Measurements from ENCODE around the gene KREMEN2.

The KREMEN2 gene

DNA sequence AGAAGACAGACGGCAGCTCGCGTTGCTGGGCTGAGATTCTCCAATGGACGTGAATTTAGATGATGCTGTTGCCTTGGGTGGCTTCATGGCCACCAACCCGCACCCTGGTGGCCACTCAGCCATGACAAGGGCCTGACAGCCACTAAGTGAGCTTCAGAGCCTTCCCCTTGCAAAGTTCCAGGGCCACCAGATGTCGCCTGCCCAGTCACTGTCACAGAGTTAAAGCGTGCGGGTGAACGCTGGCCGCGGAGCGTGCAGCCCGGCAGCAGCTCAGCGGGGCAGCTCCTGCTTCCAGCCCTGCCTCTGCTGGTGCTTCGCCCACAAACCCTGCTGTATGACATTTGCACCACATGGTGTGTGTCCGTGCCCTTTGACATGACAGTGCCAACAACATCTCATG is 13.3 kb upstream of the KREMEN2 start:
- no peak overlapping the region for H3K9ac ChIP-seq (ENCODE audit: low read depth, low read length, poor library complexity, severe bottlenecking)
- H3K79me2 ChIP-seq (ENCODE audit: insufficient read depth, low read length) = no peaks in the 10 kb centered on the region
- H3K4me3 ChIP-seq (ENCODE audit: low read length, poor library complexity, severe bottlenecking) = no peak overlapping the region
- no peaks in the 10 kb centered on the region for H3K27me3 ChIP-seq (ENCODE audit: insufficient read depth, low read length, poor library complexity, severe bottlenecking)
- no peak overlapping the region for H2AFZ ChIP-seq (ENCODE audit: low read length)
- TF ChIP-seq EZH2phosphoT487 (IDR thresholded peaks at IDR 0.05; ENCODE audit: borderline replicate concordance) = no peak
- TF ChIP-seq, protein P1, sequence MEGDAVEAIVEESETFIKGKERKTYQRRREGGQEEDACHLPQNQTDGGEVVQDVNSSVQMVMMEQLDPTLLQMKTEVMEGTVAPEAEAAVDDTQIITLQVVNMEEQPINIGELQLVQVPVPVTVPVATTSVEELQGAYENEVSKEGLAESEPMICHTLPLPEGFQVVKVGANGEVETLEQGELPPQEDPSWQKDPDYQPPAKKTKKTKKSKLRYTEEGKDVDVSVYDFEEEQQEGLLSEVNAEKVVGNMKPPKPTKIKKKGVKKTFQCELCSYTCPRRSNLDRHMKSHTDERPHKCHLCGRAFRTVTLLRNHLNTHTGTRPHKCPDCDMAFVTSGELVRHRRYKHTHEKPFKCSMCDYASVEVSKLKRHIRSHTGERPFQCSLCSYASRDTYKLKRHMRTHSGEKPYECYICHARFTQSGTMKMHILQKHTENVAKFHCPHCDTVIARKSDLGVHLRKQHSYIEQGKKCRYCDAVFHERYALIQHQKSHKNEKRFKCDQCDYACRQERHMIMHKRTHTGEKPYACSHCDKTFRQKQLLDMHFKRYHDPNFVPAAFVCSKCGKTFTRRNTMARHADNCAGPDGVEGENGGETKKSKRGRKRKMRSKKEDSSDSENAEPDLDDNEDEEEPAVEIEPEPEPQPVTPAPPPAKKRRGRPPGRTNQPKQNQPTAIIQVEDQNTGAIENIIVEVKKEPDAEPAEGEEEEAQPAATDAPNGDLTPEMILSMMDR (conservative IDR thresholded peaks at IDR 0.05; ENCODE audit: low read length) = no peak
- H3K4me2 ChIP-seq (ENCODE audit: low read depth, low read length, poor library complexity, severe bottlenecking) = no peak overlapping the region
- H3K36me3 ChIP-seq (ENCODE audit: insufficient read depth, low read length) = no peaks in the 10 kb centered on the region
- H4K20me1 ChIP-seq (ENCODE audit: insufficient read depth, low read length, poor library complexity, severe bottlenecking) = no peaks in the 10 kb centered on the region
- no peaks in the 10 kb centered on the region for H3F3A ChIP-seq (ENCODE audit: low read depth)
- no peaks in the 10 kb centered on the region for H3K9me2 ChIP-seq (replicated peaks; ENCODE audit: low read depth, low read length)
- H3K9me3 ChIP-seq (ENCODE audit: insufficient read depth, low read depth, low read length) = no peaks in the 10 kb centered on the region
- H3K4me1 ChIP-seq (ENCODE audit: insufficient read depth, low read length, poor library complexity, severe bottlenecking) = no peaks in the 10 kb centered on the region

DNA sequence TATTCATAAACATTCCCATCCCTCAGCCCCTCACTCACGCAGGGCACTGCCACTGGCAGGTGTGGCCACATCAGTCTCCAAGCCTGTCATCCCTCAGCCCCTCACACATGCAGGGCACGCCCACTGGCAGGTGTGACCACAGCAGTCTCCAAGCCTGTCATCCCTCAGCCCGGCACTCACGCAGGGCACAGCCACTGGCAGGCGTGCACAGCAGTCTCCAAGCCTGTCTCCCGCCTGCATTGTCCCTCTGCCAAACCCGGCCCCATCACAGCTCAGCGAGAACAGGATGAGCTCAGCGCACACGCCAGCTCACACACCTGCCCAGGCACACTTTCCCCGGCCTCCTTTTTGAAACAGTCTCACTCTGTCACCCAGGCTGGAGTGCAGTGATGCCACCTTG is 11.4 kb upstream of the KREMEN2 start:
- Histone ChIP-seq H3F3A (ENCODE audit: low read depth) (no peaks in the 10 kb centered on the region), H3K4me3 (ENCODE audit: low read length, poor library complexity, severe bottlenecking) (no peak overlapping the region), H3K36me3 (ENCODE audit: insufficient read depth, low read length) (no peaks in the 10 kb centered on the region), H3K4me2 (ENCODE audit: low read depth, low read length, poor library complexity, severe bottlenecking) (no peak overlapping the region), H3K9me3 (ENCODE audit: insufficient read depth, low read depth, low read length) (no peaks in the 10 kb centered on the region), H2AFZ (ENCODE audit: low read length) (no peak overlapping the region), H3K79me2 (ENCODE audit: insufficient read depth, low read length) (no peaks in the 10 kb centered on the region), H3K4me1 (ENCODE audit: insufficient read depth, low read length, poor library complexity, severe bottlenecking) (peaks cover 4% of the 10 kb centered on the region), H3K9ac (ENCODE audit: low read depth, low read length, poor library complexity, severe bottlenecking) (no peak overlapping the region), H4K20me1 (ENCODE audit: insufficient read depth, low read length, poor library complexity, severe bottlenecking) (no peaks in the 10 kb centered on the region), H3K27me3 (ENCODE audit: insufficient read depth, low read length, poor library complexity, severe bottlenecking) (no peaks in the 10 kb centered on the region), H3K9me2 (replicated peaks; ENCODE audit: low read depth, low read length) (no peaks in the 10 kb centered on the region)
- no peak for TF ChIP-seq EZH2phosphoT487 (IDR thresholded peaks at IDR 0.05; ENCODE audit: borderline replicate concordance)
- TF ChIP-seq, protein P1 (conservative IDR thresholded peaks at IDR 0.05; ENCODE audit: low read length) = no peak

DNA sequence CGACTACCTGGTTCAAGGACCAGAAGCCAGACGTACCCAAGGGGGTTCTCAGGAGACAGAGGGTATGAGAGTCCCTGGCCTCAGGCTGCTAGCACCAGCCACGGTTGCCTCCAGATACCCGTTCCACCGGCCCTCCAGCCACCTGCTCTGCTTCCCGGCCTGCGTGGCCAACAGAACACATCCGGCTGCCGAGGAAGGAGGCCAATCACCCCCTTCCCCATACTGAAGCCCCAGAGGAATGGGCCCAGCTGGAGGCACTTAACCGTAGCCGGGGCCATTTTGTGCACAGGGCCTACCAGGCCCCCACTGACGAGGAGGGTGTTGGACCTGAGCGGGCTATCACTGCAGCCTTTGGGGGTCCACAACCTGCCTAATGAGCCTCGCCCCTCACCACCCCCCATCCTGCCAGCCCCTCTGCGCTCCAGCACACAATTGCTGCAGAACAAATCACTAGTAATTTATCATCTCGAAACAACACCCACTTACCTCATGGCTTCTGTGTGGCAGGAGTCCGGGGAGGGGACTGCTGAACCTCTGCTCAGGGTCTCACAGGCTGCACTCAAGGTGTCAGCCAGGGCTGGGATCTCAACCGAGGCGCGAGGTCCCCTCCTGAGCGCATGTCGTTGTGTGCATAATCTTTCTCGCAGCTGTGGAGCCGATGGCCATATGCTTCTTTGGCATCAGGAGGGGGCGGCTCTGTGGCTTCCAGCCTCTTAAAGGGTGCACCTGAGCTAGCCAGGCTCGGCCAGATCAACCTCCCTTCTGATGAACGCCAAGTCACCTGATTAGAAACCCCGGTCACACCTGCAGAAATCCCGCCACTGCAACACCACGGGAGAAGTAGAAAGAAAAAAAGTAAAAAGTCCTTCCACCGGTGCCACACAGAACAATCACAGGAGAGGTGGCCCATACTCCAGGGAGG is 10.1 kb upstream of the KREMEN2 start:
- no peaks in the 10 kb centered on the region for H3K36me3 ChIP-seq (ENCODE audit: insufficient read depth, low read length)
- H3K9ac ChIP-seq (ENCODE audit: low read depth, low read length, poor library complexity, severe bottlenecking) = no peak overlapping the region
- no peaks in the 10 kb centered on the region for H3K79me2 ChIP-seq (ENCODE audit: insufficient read depth, low read length)
- no peak overlapping the region for H3K4me2 ChIP-seq (ENCODE audit: low read depth, low read length, poor library complexity, severe bottlenecking)
- no peak for TF ChIP-seq EZH2phosphoT487 (IDR thresholded peaks at IDR 0.05; ENCODE audit: borderline replicate concordance)
- TF ChIP-seq, protein P1 (conservative IDR thresholded peaks at IDR 0.05; ENCODE audit: low read length) = no peak
- H3K4me1 ChIP-seq (ENCODE audit: insufficient read depth, low read length, poor library complexity, severe bottlenecking) = peaks cover 4% of the 10 kb centered on the region
- no peak overlapping the region for H3K4me3 ChIP-seq (ENCODE audit: low read length, poor library complexity, severe bottlenecking)
- H3K9me2 ChIP-seq (replicated peaks; ENCODE audit: low read depth, low read length) = no peaks in the 10 kb centered on the region
- H3K27me3 ChIP-seq (ENCODE audit: insufficient read depth, low read length, poor library complexity, severe bottlenecking) = no peaks in the 10 kb centered on the region
- H2AFZ ChIP-seq (ENCODE audit: low read length) = no peak overlapping the region
- H4K20me1 ChIP-seq (ENCODE audit: insufficient read depth, low read length, poor library complexity, severe bottlenecking) = no peaks in the 10 kb centered on the region
- H3F3A ChIP-seq (ENCODE audit: low read depth) = no peaks in the 10 kb centered on the region
- no peaks in the 10 kb centered on the region for H3K9me3 ChIP-seq (ENCODE audit: insufficient read depth, low read depth, low read length)
